Measurements from ENCODE around the gene PDE6D. TPM values are rescaled to one million over a fixed set of nuclear protein-coding genes. Genes with fewer than 3 reads are reported as not detected.

Gene PDE6D
- total and polyA plus RNA-seq, 2 of the 13 experiments (the other 11 are each of a cell fraction or from before 2014, with no cell fraction given): 14.1 to 23.2 TPM

DNA sequence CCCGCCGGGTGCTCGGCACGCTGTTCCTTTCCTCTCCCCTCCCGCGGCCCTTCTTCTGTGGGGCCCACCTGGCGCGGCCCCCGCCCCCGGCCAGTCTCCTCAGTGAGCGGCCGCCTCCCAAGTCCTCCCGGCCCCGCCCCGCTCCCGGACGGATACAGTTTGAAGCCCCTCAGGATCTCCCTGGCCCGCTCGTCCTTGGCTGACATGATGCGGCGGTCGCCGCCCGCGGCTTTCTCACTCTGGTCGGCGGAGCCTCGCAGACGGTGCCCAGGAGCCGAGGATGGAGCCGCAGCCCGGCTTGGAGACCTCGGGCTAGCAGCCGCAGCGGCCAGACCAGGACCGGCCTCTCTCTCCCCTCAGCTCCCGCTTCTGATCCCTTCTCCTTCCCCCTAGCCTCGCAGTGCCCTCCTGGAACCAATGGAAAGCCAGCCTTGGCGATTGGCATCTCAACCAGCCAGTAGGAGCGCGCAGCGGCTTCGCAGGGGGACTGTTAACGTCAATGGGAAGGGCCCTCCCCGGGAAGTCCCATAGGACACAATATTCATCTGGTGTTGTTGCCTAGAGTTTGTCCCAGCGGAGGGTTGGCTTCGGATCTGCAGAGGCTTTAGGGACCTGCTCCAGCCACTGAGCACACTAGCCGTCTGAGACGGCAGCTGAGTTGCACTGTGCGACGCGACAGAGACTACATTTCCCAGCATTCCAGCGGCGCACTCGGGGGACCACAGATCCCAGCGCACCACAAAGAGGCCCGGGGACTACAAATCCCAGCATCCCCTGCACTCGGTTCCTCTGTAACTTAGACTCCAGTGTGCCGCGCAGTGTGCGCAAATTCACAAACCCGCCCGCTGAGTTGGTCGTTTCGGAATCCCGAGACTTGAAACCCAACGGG, at the start of gene PDE6D (continued):
- TF ChIP-seq SAFB2 (CRISPR knock-in tag; IDR thresholded peaks at IDR 0.05; ENCODE audit: borderline replicate concordance, low read depth) (peak; percentile 84; the same call in 1 of the 2 replicates), NR2C2 (CRISPR knock-in tag; IDR thresholded peaks at IDR 0.05; ENCODE audit: borderline replicate concordance) (peak; percentile 83), ZNF703 (CRISPR knock-in tag; IDR thresholded peaks at IDR 0.05; ENCODE audit: borderline replicate concordance) (peak; percentile 50; the same call in 1 of the 2 replicates), SP1 (IDR thresholded peaks at IDR 0.05) (no peak), SP1 (CRISPR knock-in tag; IDR thresholded peaks at IDR 0.05) (peak; percentile 75), SAP130 (CRISPR knock-in tag; IDR thresholded peaks at IDR 0.05; ENCODE audit: low read depth) (peak; percentile 87), ZNF614 (CRISPR knock-in tag; IDR thresholded peaks at IDR 0.05; ENCODE audit: borderline replicate concordance) (peak; percentile 11; the same call in 1 of the 2 replicates), ZC3H4 (CRISPR knock-in tag; IDR thresholded peaks at IDR 0.05; ENCODE audit: borderline replicate concordance) (no peak), NR2F2 (IDR thresholded peaks at IDR 0.05; ENCODE audit: borderline replicate concordance, low read depth) (0 out of 2 replicates have a peak, but pooled peaks have one; percentile 32), RXRB (CRISPR knock-in tag; IDR thresholded peaks at IDR 0.05; ENCODE audit: borderline replicate concordance) (peak; percentile 20; the same call in 1 of the 2 replicates), MBD4 (IDR thresholded peaks at IDR 0.05; ENCODE audit: borderline replicate concordance, low read length) (no peak), ZNF557 (CRISPR knock-in tag; IDR thresholded peaks at IDR 0.05) (peak; percentile 37; the same call in 1 of the 2 replicates), ZNF883 (CRISPR knock-in tag; IDR thresholded peaks at IDR 0.05; ENCODE audit: not compliant biosample characterization) (peak; percentile 19), GMEB1 (CRISPR knock-in tag; IDR thresholded peaks at IDR 0.05; ENCODE audit: borderline replicate concordance) (peak; percentile 93), CBX5 (CRISPR knock-in tag; IDR thresholded peaks at IDR 0.05; ENCODE audit: borderline replicate concordance) (no peak), SRY (CRISPR knock-in tag; IDR thresholded peaks at IDR 0.05) (0 out of 2 replicates have a peak, but pooled peaks have one; percentile 75), SRF (IDR thresholded peaks at IDR 0.05; ENCODE audit: low read depth, low read length) (peak; percentile 43; the same call in 1 of the 2 replicates), ZBTB8A (CRISPR knock-in tag; IDR thresholded peaks at IDR 0.05; ENCODE audit: borderline replicate concordance, low read depth) (no peak), TBL1XR1 (IDR thresholded peaks at IDR 0.05; ENCODE audit: borderline replicate concordance, low read length, partially characterized antibody) (peak; percentile 86), ZMYM2 (CRISPR knock-in tag; IDR thresholded peaks at IDR 0.05) (peak; percentile 18; the same call in 1 of the 2 replicates), TFE3 (CRISPR knock-in tag; IDR thresholded peaks at IDR 0.05) (0 out of 2 replicates have a peak, but pooled peaks have one; percentile 2), ZNF761 (CRISPR knock-in tag; conservative IDR thresholded peaks at IDR 0.05) (peak; percentile 86), RNF2 (conservative IDR thresholded peaks at IDR 0.05; ENCODE audit: low read depth) (0 out of 2 replicates have a peak, but pooled peaks have one; percentile 21), ZSCAN25 (CRISPR knock-in tag; IDR thresholded peaks at IDR 0.05) (0 out of 2 replicates have a peak, but pooled peaks have one; percentile 17), ZNF598 (CRISPR knock-in tag; IDR thresholded peaks at IDR 0.05; ENCODE audit: borderline replicate concordance) (peak; percentile 64; the same call in 1 of the 2 replicates)
- TF ChIP-seq, protein P1, sequence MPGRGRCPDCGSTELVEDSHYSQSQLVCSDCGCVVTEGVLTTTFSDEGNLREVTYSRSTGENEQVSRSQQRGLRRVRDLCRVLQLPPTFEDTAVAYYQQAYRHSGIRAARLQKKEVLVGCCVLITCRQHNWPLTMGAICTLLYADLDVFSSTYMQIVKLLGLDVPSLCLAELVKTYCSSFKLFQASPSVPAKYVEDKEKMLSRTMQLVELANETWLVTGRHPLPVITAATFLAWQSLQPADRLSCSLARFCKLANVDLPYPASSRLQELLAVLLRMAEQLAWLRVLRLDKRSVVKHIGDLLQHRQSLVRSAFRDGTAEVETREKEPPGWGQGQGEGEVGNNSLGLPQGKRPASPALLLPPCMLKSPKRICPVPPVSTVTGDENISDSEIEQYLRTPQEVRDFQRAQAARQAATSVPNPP (CRISPR knock-in tag; IDR thresholded peaks at IDR 0.05): 0 out of 2 replicates have a peak, but pooled peaks have one; percentile 39
